ENCODE measurements around the gene VSTM2B. TPM values are rescaled to one million over a fixed set of nuclear protein-coding genes. Genes with fewer than 3 reads are reported as not detected.

The VSTM2B gene
- polyA plus RNA-seq, 1 donor, result 8.3 TPM

- H3K4me1 ChIP-seq (ENCODE audit: control insufficient read depth, insufficient read depth, low read length), result no peaks in the 10 kb centered on the region
- H3K9me3 ChIP-seq (ENCODE audit: control insufficient read depth, low read depth, low read length), result no peaks in the 10 kb centered on the region
- no peaks in the 10 kb centered on the region for H3K36me3 ChIP-seq (ENCODE audit: control insufficient read depth, insufficient read depth, low read length)
- no peak overlapping the region for H3K27ac ChIP-seq (ENCODE audit: low read length)
- no peaks in the 10 kb centered on the region for H3K27me3 ChIP-seq (ENCODE audit: control insufficient read depth, insufficient read depth, low read length)
- no peak for DNase-seq
- H3K4me3 ChIP-seq (ENCODE audit: low read length), result no peak overlapping the region
- WGBS (ENCODE audit: insufficient coverage, low lambda C conversion rate), result no CpG with 5 or more reads among the region's 5 CpGs
Observed at GRCh38 chr19:29495901-29496441, 29.8 kb upstream of the VSTM2B start.

- H3K27me3 ChIP-seq (ENCODE audit: control insufficient read depth, insufficient read depth, low read length), result no peaks in the 10 kb centered on the region
- no CpG with 5 or more reads among the region's 3 CpGs for WGBS (ENCODE audit: insufficient coverage, low lambda C conversion rate)
- H3K4me3 ChIP-seq (ENCODE audit: low read length), result no peak overlapping the region
- DNase-seq, result no peak
- H3K27ac ChIP-seq (ENCODE audit: low read length), result no peak overlapping the region
- H3K4me1 ChIP-seq (ENCODE audit: control insufficient read depth, insufficient read depth, low read length), result no peaks in the 10 kb centered on the region
- H3K36me3 ChIP-seq (ENCODE audit: control insufficient read depth, insufficient read depth, low read length), result no peaks in the 10 kb centered on the region
- no peaks in the 10 kb centered on the region for H3K9me3 ChIP-seq (ENCODE audit: control insufficient read depth, low read depth, low read length)
Observed at GRCh38 chr19:29497241-29497640, 28.6 kb upstream of the VSTM2B start.

- Histone ChIP-seq H3K4me1 (ENCODE audit: control insufficient read depth, insufficient read depth, low read length) (no peaks in the 10 kb centered on the region), H3K27me3 (ENCODE audit: control insufficient read depth, insufficient read depth, low read length) (no peaks in the 10 kb centered on the region), H3K9me3 (ENCODE audit: control insufficient read depth, low read depth, low read length) (no peaks in the 10 kb centered on the region), H3K4me3 (ENCODE audit: low read length) (no peak overlapping the region), H3K27ac (ENCODE audit: low read length) (no peak overlapping the region), H3K36me3 (ENCODE audit: control insufficient read depth, insufficient read depth, low read length) (no peaks in the 10 kb centered on the region)
- no CpG with 5 or more reads among the region's 12 CpGs for WGBS (ENCODE audit: insufficient coverage, low lambda C conversion rate)
- DNase-seq, result no peak
Observed at GRCh38 chr19:29497686-29498436, 27.9 kb upstream of the VSTM2B start.

- H3K4me3 ChIP-seq (ENCODE audit: low read length), result no peak overlapping the region
- no peak overlapping the region for H3K27ac ChIP-seq (ENCODE audit: low read length)
- H3K4me1 ChIP-seq (ENCODE audit: control insufficient read depth, insufficient read depth, low read length), result no peaks in the 10 kb centered on the region
- H3K36me3 ChIP-seq (ENCODE audit: control insufficient read depth, insufficient read depth, low read length), result no peaks in the 10 kb centered on the region
- no peaks in the 10 kb centered on the region for H3K27me3 ChIP-seq (ENCODE audit: control insufficient read depth, insufficient read depth, low read length)
- no peaks in the 10 kb centered on the region for H3K9me3 ChIP-seq (ENCODE audit: control insufficient read depth, low read depth, low read length)
- no peak for DNase-seq
- WGBS (ENCODE audit: insufficient coverage, low lambda C conversion rate), result no CpG with 5 or more reads among the region's 14 CpGs
Observed at GRCh38 chr19:29499261-29499920, 26.4 kb upstream of the VSTM2B start.

GRCh38 chr19:29499921-29500590, 25.7 kb upstream of the VSTM2B start:
- DNase-seq, result no peak

GRCh38 chr19:29501816-29502580, 23.8 kb upstream of the VSTM2B start:
- no CpG with 5 or more reads among the region's 18 CpGs for WGBS (ENCODE audit: insufficient coverage, low lambda C conversion rate)
- Histone ChIP-seq H3K27me3 (ENCODE audit: control insufficient read depth, insufficient read depth, low read length) (no peaks in the 10 kb centered on the region), H3K4me1 (ENCODE audit: control insufficient read depth, insufficient read depth, low read length) (no peaks in the 10 kb centered on the region), H3K4me3 (ENCODE audit: low read length) (no peak overlapping the region), H3K36me3 (ENCODE audit: control insufficient read depth, insufficient read depth, low read length) (no peaks in the 10 kb centered on the region), H3K9me3 (ENCODE audit: control insufficient read depth, low read depth, low read length) (no peaks in the 10 kb centered on the region), H3K27ac (ENCODE audit: low read length) (no peak overlapping the region)
- no peak for DNase-seq

More at GRCh38 chr19:29499921-29500590, 25.7 kb upstream of the VSTM2B start:
- Histone ChIP-seq H3K27me3 (ENCODE audit: control insufficient read depth, insufficient read depth, low read length) (no peaks in the 10 kb centered on the region), H3K27ac (ENCODE audit: low read length) (no peak overlapping the region), H3K9me3 (ENCODE audit: control insufficient read depth, low read depth, low read length) (no peaks in the 10 kb centered on the region), H3K36me3 (ENCODE audit: control insufficient read depth, insufficient read depth, low read length) (no peaks in the 10 kb centered on the region), H3K4me3 (ENCODE audit: low read length) (no peak overlapping the region), H3K4me1 (ENCODE audit: control insufficient read depth, insufficient read depth, low read length) (no peaks in the 10 kb centered on the region)
- WGBS (ENCODE audit: insufficient coverage, low lambda C conversion rate), result no CpG with 5 or more reads among the region's 18 CpGs

- H3K36me3 ChIP-seq (ENCODE audit: control insufficient read depth, insufficient read depth, low read length), result no peaks in the 10 kb centered on the region
- no peak overlapping the region for H3K4me3 ChIP-seq (ENCODE audit: low read length)
- H3K4me1 ChIP-seq (ENCODE audit: control insufficient read depth, insufficient read depth, low read length), result no peaks in the 10 kb centered on the region
- no peaks in the 10 kb centered on the region for H3K27me3 ChIP-seq (ENCODE audit: control insufficient read depth, insufficient read depth, low read length)
- H3K27ac ChIP-seq (ENCODE audit: low read length), result no peak overlapping the region
- DNase-seq, result no peak
- no CpG with 5 or more reads among the region's 3 CpGs for WGBS (ENCODE audit: insufficient coverage, low lambda C conversion rate)
- no peaks in the 10 kb centered on the region for H3K9me3 ChIP-seq (ENCODE audit: control insufficient read depth, low read depth, low read length)
Observed at GRCh38 chr19:29502581-29502850, 23.3 kb upstream of the VSTM2B start.

GRCh38 chr19:29503140-29503758, 22.5 kb upstream of the VSTM2B start:
- H3K27me3 ChIP-seq (ENCODE audit: control insufficient read depth, insufficient read depth, low read length), result no peaks in the 10 kb centered on the region
- no CpG with 5 or more reads among the region's 12 CpGs for WGBS (ENCODE audit: insufficient coverage, low lambda C conversion rate)
- no peaks in the 10 kb centered on the region for H3K4me1 ChIP-seq (ENCODE audit: control insufficient read depth, insufficient read depth, low read length)
- H3K36me3 ChIP-seq (ENCODE audit: control insufficient read depth, insufficient read depth, low read length), result no peaks in the 10 kb centered on the region
- no peaks in the 10 kb centered on the region for H3K9me3 ChIP-seq (ENCODE audit: control insufficient read depth, low read depth, low read length)
- no peak for DNase-seq
- no peak overlapping the region for H3K27ac ChIP-seq (ENCODE audit: low read length)
- no peak overlapping the region for H3K4me3 ChIP-seq (ENCODE audit: low read length)

- no peaks in the 10 kb centered on the region for H3K4me1 ChIP-seq (ENCODE audit: control insufficient read depth, insufficient read depth, low read length)
- H3K9me3 ChIP-seq (ENCODE audit: control insufficient read depth, low read depth, low read length), result no peaks in the 10 kb centered on the region
- no peaks in the 10 kb centered on the region for H3K36me3 ChIP-seq (ENCODE audit: control insufficient read depth, insufficient read depth, low read length)
- H3K27me3 ChIP-seq (ENCODE audit: control insufficient read depth, insufficient read depth, low read length), result no peaks in the 10 kb centered on the region
- DNase-seq, result no peak
- WGBS (ENCODE audit: insufficient coverage, low lambda C conversion rate), result no CpG with 5 or more reads among the region's 10 CpGs
- no peak overlapping the region for H3K4me3 ChIP-seq (ENCODE audit: low read length)
- no peak overlapping the region for H3K27ac ChIP-seq (ENCODE audit: low read length)
Observed at GRCh38 chr19:29503785-29504184, 22.0 kb upstream of the VSTM2B start.

- Histone ChIP-seq H3K9me3 (ENCODE audit: control insufficient read depth, low read depth, low read length) (no peaks in the 10 kb centered on the region), H3K36me3 (ENCODE audit: control insufficient read depth, insufficient read depth, low read length) (no peaks in the 10 kb centered on the region), H3K27me3 (ENCODE audit: control insufficient read depth, insufficient read depth, low read length) (no peaks in the 10 kb centered on the region), H3K27ac (ENCODE audit: low read length) (no peak overlapping the region), H3K4me1 (ENCODE audit: control insufficient read depth, insufficient read depth, low read length) (no peaks in the 10 kb centered on the region), H3K4me3 (ENCODE audit: low read length) (no peak overlapping the region)
- WGBS (ENCODE audit: insufficient coverage, low lambda C conversion rate), result no CpG with 5 or more reads among the region's 8 CpGs
- no peak for DNase-seq
Observed at GRCh38 chr19:29504454-29504853, 21.3 kb upstream of the VSTM2B start.
